DOHH2 (cell line): ENCODE data around the gene FOXP2.

Experiments used
- H3F3A ChIP-seq: fragments of 200-600 bp; sonication (generic), shearing (Covaris generic); 2 replicates; pipeline ENCODE4 v1.6.0; 2016; ENCODE audit warnings: antibody characterized with exemption, mild to moderate bottlenecking; ENCODE audit not compliant: control insufficient read depth, insufficient read depth
- H3K27ac ChIP-seq: fragments of 200-600 bp; sonication (generic); 2 replicates; pipeline ENCODE4 v1.5.1; 2014; ENCODE audit warnings: low read depth, mild to moderate bottlenecking, low read length, moderate library complexity
- H3K27me3 ChIP-seq: fragments of 200-600 bp; sonication (generic); 2 replicates; pipeline ENCODE4 v1.6.1; 2014; ENCODE audit warnings: mild to moderate bottlenecking, low read length, mixed read lengths; ENCODE audit not compliant: control insufficient read depth
- H3K36me3 ChIP-seq: fragments of 200-600 bp; sonication (generic); 2 replicates; pipeline ENCODE4 v1.6.1; 2014; ENCODE audit warnings: mild to moderate bottlenecking, low read length, moderate library complexity, mixed read lengths; ENCODE audit not compliant: control insufficient read depth
- H3K4me1 ChIP-seq: fragments of 200-600 bp; sonication (generic); 2 replicates; pipeline ENCODE4 v1.6.1; 2014; ENCODE audit warnings: mild to moderate bottlenecking, low read length, mixed read lengths; ENCODE audit not compliant: control insufficient read depth
- H3K4me2 ChIP-seq: fragments of 200-600 bp; sonication (generic); 2 replicates; pipeline ENCODE4 v1.6.0; 2014; ENCODE audit warnings: mild to moderate bottlenecking, low read length, moderate library complexity
- H3K4me3 ChIP-seq: fragments of 200-600 bp; sonication (generic); 2 replicates; pipeline ENCODE4 v1.5.1; 2014; ENCODE audit warnings: mild to moderate bottlenecking, low read length, mixed read lengths
- H3K79me2 ChIP-seq: fragments of 200-600 bp; sonication (generic); 2 replicates; pipeline ENCODE4 v1.6.1; 2014; ENCODE audit warnings: mild to moderate bottlenecking, low read length, mixed read lengths; ENCODE audit not compliant: control insufficient read depth
- H3K9me2 ChIP-seq: fragments of 200-600 bp; sonication (generic); replicated peaks from 2 replicates; pipeline ENCODE4 v1.6.1; 2014; ENCODE audit warnings: mild to moderate bottlenecking, low read length, mixed read lengths; ENCODE audit not compliant: control insufficient read depth
- H3K9me3 ChIP-seq: fragments of 200-600 bp; sonication (generic); 2 replicates; pipeline ENCODE4 v1.6.1; 2014; ENCODE audit warnings: antibody characterized with exemption, low read length, mixed read lengths; ENCODE audit not compliant: control insufficient read depth, insufficient read depth
- H4K20me1 ChIP-seq: fragments of 200-600 bp; sonication (generic); 2 replicates; pipeline ENCODE4 v1.6.0; 2014; ENCODE audit warnings: low read depth, mild to moderate bottlenecking, antibody characterized with exemption, low read length, moderate library complexity; ENCODE audit not compliant: control insufficient read depth, insufficient read depth
- CTCF ChIP-seq: fragments of 200-600 bp; sonication (generic); IDR thresholded peaks from one replicate; pipeline ENCODE4 v1.5.1; 2014; ENCODE audit warnings: antibody characterized with exemption, mild to moderate bottlenecking, low read depth, low read length; ENCODE audit not compliant: poor library complexity, severe bottlenecking
- EZH2phosphoT487 ChIP-seq: fragments of 200-600 bp; sonication (generic); IDR thresholded peaks from 2 replicates; pipeline ENCODE4 v1.6.1; 2017; ENCODE audit warnings: borderline replicate concordance, mild to moderate bottlenecking, antibody characterized with exemption, low read length, moderate library complexity, mixed read lengths

FOXP2 gene

DNA sequence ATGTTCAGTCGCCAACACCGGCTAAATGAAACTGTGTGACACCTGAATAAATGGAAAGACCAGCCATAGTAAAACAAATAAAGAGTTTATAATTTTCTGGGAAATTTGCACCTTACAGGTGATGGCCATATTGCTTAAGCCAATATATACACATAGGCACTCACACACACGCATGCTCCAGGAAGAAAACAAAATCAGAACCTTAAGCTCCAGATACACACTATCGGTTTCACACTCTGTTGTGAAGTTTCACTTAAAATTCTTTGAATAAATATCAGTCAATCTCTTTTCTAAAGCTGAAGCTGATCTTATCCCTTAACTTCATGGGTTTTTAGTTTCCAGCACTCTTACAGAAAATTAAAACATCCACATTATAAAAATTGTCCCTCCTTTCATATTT, 280.6 kb downstream of the FOXP2 start:
- no peaks in the 10 kb centered on the region for H3K4me1 ChIP-seq
- no peak overlapping the region for H3K27ac ChIP-seq
- no peak overlapping the region for H3K4me3 ChIP-seq
- H3K9me3 ChIP-seq: no peaks in the 10 kb centered on the region
- no peaks in the 10 kb centered on the region for H3K9me2 ChIP-seq
- no peaks in the 10 kb centered on the region for H3F3A ChIP-seq
- H3K27me3 ChIP-seq: no peaks in the 10 kb centered on the region
- no peaks in the 10 kb centered on the region for H4K20me1 ChIP-seq
- H3K79me2 ChIP-seq: no peaks in the 10 kb centered on the region
- TF ChIP-seq EZH2phosphoT487: no peak
- TF ChIP-seq CTCF: no peak
- no peaks in the 10 kb centered on the region for H3K36me3 ChIP-seq
- H3K4me2 ChIP-seq: no peak overlapping the region

GRCh38 chr7:114700247-114700928, 285.8 kb downstream of the FOXP2 start:
- H3K9me2 ChIP-seq: no peaks in the 10 kb centered on the region
- no peaks in the 10 kb centered on the region for H3K27me3 ChIP-seq
- no peaks in the 10 kb centered on the region for H3K9me3 ChIP-seq
- H3K36me3 ChIP-seq: no peaks in the 10 kb centered on the region
- H3K27ac ChIP-seq: no peak overlapping the region
- no peak overlapping the region for H3K4me2 ChIP-seq
- H3K4me1 ChIP-seq: no peaks in the 10 kb centered on the region
- H3K4me3 ChIP-seq: no peak overlapping the region
- H4K20me1 ChIP-seq: no peaks in the 10 kb centered on the region
- H3K79me2 ChIP-seq: no peaks in the 10 kb centered on the region
- no peaks in the 10 kb centered on the region for H3F3A ChIP-seq
- TF ChIP-seq EZH2phosphoT487: no peak
- TF ChIP-seq CTCF: no peak

GRCh38 chr7:114703677-114704076, 289.1 kb downstream of the FOXP2 start:
- H3K9me3 ChIP-seq: no peaks in the 10 kb centered on the region
- H3F3A ChIP-seq: no peaks in the 10 kb centered on the region
- TF ChIP-seq CTCF (no peak), EZH2phosphoT487 (no peak)
- no peaks in the 10 kb centered on the region for H3K4me1 ChIP-seq
- no peaks in the 10 kb centered on the region for H3K36me3 ChIP-seq
- no peak overlapping the region for H3K4me3 ChIP-seq
- H3K9me2 ChIP-seq: no peaks in the 10 kb centered on the region
- no peaks in the 10 kb centered on the region for H3K79me2 ChIP-seq
- H3K27ac ChIP-seq: no peak overlapping the region
- no peak overlapping the region for H3K4me2 ChIP-seq
- no peaks in the 10 kb centered on the region for H4K20me1 ChIP-seq
- H3K27me3 ChIP-seq: no peaks in the 10 kb centered on the region
